ENCODE results near the gene LACTB. TPM values are rescaled to one million over a fixed set of nuclear protein-coding genes. Genes with fewer than 3 reads are reported as not detected.

Gene LACTB
- total RNA-seq, 1 donor: 26.1 TPM

DNA sequence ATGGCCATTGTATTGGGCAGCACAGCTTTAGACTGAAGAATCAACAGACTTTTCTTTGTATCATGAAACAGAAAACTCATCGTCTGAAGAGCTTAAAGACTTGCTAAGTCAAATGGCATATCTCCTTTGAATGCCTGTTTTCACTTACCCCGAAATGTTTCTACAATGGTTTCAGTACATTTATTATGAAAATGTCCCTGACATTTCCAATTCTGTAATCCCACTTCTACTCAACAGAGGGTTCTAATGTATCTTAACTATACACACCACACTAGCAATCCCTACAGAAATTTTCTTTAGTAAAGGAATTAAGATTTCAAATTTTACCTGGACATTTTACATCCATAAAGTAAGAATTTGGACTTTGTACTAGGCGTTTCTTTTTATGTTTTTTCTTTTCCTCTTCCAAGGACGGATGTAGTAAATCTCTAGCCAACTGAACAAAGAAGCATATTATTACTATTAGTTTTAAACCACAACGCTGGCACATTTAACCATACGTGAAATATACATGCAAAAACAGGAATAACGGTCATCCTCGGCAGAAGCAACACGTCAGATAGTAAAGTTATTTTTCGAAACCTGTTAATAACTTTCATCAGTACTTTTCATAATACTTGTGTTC, 34.5 kb downstream of the LACTB start:
- H3K4me3 ChIP-seq (ENCODE audit: low read depth, low read length): peak overlapping the region; percentile 93
- peak; percentile 18 for TF ChIP-seq CTCF (IDR thresholded peaks at IDR 0.05; ENCODE audit: insufficient read depth, low read length)
- peak; percentile 49 for DNase-seq (ENCODE audit: low read depth)

DNA sequence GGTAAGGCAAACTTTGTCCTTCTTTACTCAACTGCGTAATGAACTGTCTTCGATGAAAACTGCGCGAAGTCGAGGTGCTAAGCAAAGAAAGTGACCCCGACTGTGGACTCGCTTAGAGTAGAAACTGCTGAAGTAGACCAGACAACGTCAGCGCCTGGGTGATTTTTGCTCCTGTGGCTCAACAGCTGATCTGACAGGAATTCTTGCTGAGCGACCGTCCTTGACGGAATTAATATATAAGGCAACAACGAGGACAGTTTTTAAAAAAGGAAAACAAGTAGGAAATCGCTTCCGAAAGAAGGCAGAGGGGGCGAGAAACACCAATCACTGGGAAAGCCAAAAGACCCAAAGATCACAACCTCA, 35.1 kb downstream of the LACTB start:
- DNase-seq (ENCODE audit: low read depth): peak; percentile 58
- TF ChIP-seq CTCF (IDR thresholded peaks at IDR 0.05; ENCODE audit: insufficient read depth, low read length): no peak
- peak overlapping the region; percentile 93 for H3K4me3 ChIP-seq (ENCODE audit: low read depth, low read length)

DNA sequence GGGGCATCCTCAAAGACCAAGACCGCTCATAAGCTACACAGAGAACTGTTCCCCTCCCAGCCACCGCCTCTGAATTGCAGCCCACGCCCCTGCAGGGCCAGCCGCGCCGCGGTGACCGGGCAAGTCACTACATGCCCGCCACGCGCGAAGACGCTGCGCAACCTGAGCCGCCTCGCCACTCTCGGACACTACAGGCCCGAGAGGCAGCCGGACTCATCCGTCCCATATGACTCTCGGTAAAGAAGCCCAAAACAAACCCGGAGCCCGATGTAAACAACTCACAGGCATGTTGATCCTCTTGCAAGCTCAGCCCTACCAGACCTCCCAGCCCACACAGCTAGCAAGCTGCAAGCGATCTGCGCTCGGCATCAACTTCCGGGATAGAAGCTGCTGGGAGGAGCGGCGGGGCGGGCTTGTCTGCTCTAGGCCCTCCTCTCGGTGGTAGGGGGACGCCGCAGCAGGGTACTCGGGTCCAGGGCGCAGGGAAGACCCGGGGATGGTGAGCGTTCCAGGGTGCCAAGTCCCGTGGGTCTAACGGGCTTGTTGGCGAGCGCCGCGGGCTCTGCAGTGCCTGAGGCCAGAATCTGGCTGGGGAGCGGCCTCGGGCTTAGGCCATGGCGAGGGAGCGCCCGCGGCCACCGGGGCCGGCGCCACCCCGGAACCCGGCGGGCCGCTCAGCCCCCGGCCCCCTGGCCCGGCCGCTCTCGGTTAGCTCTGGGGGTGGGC, 35.6 kb downstream of the LACTB start, which contains the start of gene RPS27L:
Gene RPS27L, minus strand, starts transcription at position 360 of the 726 bp plus-strand sequence. Its CDS starts 72 bp downstream, at position 288.
- H3K4me3 ChIP-seq (ENCODE audit: low read depth, low read length): peak within 1 kb of the TSS; percentile 93
- no peak for TF ChIP-seq CTCF (IDR thresholded peaks at IDR 0.05; ENCODE audit: insufficient read depth, low read length)
- peak; percentile 94 for DNase-seq (ENCODE audit: low read depth)

DNA sequence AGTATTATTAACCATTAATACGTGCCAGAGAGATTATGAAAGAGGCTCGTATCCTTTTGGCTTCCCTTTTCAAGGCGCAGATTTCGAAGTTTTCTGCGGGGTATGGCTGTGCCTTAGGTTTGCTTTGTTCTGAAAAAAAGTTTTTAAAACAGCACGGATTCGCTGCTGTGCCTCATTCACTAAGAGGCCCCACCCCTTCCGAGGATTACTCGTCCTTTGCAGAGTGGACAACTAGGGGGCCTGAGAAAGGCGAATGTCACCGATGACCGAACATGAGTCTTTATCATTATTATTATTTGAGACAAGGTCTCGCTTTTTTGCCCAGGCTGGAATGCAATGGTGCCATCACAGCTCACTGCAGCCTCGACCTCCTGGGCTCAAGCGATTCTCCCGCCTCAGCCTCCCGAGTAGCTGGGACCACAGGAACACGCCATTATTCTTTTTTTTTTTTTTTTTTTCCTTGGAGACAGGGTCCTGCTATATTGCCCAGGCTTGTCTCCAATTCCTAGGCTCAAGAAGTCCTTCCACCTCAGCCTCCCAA, 36.3 kb downstream of the LACTB start:
- peak; percentile 84 for DNase-seq (ENCODE audit: low read depth)
- peak; percentile 35 for TF ChIP-seq CTCF (IDR thresholded peaks at IDR 0.05; ENCODE audit: insufficient read depth, low read length)

DNA sequence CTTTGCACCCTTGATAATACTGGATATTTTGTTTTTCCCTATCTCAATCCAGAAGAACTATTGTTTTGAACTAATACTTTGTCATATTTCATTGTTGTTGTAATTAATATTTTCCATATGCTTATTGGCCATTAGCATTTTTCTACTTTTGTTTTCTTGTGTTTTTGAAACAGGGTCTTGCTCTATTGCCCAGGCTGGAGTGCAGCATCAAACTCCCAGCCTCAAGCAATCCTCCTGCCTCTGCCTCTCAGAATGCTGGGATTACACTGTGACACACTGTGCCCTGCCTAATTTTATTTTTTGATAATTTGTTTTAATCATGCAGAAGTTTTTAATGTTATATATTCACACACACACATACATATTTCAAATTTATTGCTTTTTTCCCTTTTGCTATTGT, 39.0 kb downstream of the LACTB start:
- no peak for TF ChIP-seq CTCF (IDR thresholded peaks at IDR 0.05; ENCODE audit: insufficient read depth, low read length)
- H3K4me3 ChIP-seq (ENCODE audit: low read depth, low read length): no peak overlapping the region
- DNase-seq (ENCODE audit: low read depth): no peak

More for the DNA sequence above, 36.3 kb downstream of the LACTB start:
- H3K4me3 ChIP-seq (ENCODE audit: low read depth, low read length): peak overlapping the region; percentile 93

- no peak for DNase-seq (ENCODE audit: low read depth)
- H3K4me3 ChIP-seq (ENCODE audit: low read depth, low read length): no peak overlapping the region
- TF ChIP-seq CTCF (IDR thresholded peaks at IDR 0.05; ENCODE audit: insufficient read depth, low read length): no peak
Observed at GRCh38 chr15:63163217-63163616, 41.6 kb downstream of the LACTB start.
